Stimulated activated CD8-positive, alpha-beta memory T cell treated with anti-CD3 and anti-CD28 coated beads, Interleukin-4, amount 100 ng/mL, for 24 hours (primary cell): ENCODE results near the gene SOWAHD.
"Not testable (repeated sequence)": the region's sequence is repeated elsewhere in the genome, so short reads cannot be mapped to it uniquely, and the experiment has no call there.

Experiments used
- DNase-seq: peaks from one replicate; pipeline ENCODE4 v3.0.0-alpha.2; 2020; ENCODE audit warnings: low read depth

Gene SOWAHD, protein sequence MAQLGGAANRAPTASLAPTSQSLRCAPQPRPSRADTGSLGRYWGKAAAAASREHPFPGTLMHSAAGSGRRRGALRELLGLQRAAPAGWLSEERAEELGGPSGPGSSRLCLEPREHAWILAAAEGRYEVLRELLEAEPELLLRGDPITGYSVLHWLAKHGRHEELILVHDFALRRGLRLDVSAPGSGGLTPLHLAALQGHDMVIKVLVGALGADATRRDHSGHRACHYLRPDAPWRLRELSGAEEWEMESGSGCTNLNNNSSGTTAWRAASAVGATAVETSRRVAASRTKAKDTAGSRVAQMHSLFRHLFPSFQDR

DNA sequence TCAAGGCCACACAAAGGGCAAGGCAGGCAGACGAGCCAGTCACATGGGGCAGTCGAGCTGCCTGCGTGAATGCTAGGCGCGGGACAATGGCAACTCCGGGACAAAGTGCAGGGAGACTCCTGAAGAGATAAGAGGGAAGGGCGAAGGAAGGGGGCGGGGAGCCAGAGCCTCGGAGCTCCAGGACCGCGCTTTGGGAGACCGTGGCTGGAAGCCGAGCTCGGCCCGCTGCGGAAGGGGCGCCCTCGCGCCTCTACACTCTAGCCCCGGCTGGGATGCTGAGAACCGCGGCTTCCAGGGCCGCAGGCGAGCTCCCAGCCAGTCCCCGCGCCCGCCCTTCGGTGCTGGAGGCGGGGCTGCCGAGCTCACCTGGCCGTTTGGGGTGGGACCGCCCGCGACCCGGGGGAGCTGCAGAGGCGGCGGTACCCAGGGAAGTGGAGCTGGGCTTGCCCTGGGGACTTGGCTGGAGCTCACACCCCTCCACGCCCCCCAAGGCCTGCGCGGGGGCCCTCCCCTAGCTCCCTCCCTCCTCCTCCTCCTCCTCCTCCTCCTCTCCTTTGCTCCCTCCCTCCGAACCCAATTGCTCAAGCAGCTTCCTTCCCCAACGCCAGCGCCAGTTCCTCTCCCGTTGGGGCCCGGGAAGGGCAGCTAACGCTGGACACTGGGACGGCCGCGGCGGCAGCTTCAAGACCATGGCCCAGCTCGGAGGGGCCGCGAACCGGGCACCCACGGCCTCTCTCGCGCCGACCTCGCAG lies at the start of gene SOWAHD:
Gene SOWAHD, plus strand, starts transcription at position 610 of the 752 bp plus-strand sequence. Its CDS starts 80 bp downstream, at position 690.
- DNase-seq, result peak; percentile 4

DNA sequence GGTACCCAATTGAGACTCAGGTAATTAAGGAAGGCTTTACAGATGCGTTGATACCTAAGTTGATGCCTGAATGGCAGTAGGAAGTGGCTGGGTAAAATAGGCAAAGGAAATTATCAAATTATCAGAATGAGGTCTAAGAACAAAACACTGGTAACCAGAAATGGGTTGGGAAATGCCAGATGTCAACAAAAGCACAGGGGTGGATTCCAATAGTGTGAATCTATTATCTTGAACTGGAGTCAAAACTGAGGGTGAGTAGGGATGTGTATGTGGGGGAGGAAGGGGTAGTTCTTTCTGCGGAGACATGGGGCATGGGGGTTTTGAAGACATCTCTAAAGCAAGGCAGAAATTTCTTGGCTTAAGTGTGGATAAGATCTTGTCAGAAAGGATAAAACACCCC lies 49.5 kb upstream of the SOWAHD start:
- no peak for DNase-seq

DNA sequence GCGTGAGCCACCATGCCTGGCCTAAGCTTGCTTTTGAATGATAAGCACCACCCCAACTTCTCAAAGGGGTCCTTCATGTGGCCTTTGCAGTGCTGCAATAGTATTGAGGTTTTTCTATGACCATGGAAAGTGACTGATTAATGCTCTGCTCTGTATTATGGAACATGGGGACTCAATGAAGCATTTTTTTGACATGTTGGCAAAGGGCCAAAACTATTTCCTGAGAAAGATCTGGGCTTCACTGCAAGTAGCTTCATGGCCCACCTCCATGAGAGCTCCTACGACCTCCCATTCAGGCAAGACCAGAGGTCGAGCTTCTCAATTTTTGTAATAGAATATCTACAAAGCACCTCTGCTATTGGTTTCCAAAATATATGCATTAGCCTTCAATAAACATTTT lies 48.8 kb upstream of the SOWAHD start:
- DNase-seq, result no peak

DNA sequence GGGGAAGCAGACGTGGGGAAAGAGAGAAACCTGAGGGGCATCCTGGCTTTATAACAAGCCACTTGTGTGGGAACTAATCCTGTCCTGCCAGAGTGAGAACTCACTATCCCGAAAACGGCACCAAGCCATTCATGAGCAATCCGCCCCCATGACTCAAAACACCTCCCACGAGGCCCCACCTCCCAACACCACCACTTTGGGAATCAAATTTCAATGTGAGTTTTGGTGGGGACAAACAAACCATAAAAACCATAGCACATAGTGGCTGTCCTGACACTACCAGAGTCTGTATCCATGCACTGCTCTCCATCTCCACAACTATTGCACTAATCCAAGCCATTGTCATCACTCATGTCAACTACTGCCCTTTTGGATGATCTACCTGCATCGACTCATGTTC lies 36.9 kb upstream of the SOWAHD start:
- DNase-seq, result no peak

DNA sequence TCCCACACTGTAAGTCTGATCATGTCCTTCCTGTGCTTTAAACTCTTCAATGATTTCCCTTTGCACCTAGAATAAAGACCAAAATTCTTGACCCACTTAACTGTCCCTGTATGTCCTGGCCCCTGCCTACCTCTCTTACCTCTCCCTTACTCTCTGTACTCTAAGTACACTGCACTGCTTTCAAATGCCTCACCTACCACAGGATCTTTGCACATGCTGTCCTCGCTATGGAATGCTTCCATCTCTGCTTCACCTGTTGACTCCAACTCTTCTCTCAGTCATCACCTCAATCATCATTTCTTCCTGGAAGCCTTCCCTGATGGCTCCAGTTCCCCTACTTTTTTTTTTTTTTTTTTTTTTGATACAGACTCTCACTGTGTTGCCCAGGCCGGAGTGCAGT lies 36.5 kb upstream of the SOWAHD start:
- no peak for DNase-seq

DNA sequence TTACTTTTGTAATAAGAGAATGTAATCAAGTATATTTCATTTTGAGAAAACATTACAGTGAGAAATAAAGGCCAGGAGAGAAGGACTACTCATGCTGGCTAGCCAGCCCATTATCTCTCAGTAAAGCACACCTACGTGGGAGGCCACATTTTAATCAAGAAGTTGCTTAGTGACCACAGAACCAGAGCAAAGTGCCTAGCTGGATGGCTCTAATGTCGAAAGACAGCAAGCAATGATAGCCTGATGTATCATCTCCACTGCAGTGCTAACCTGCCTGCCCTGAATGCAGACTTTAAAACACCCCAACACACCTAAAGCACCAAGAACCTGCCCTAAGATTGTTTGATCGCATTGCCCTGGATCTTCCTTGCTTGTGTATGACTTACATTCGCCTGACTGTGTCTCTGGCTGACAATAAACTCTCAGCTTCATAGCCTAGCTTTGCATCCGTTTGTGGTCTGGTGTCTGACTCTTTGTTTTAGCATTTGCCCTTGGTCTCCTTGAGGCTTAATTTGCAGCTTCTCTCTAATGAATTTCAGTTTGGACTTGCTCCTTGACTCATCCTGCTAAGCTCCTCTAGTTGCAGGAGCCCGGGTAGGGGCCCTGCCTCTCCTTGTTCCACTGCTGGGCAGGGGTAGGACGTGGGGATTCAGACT lies 31.4 kb upstream of the SOWAHD start:
- no peak for DNase-seq

DNA sequence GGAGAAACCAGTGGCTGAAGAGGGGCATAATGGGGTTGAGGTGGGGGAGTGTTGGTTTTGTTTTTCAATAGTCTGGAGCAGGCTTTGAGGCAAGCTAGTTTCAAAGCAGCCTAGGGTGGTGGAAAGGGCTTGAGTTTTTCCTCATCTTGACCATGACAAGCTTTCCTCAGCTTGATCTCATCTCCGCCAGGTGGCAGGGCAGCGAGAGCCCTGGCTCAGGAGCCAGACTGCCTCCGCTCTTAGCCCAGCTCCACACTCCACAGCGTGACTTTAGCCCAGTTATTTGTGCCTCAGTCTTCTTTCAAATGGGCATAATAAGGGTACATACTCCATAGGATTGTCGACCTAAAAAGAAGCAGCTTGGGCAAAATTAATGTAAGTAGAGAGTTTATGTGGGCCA lies 29.9 kb upstream of the SOWAHD start:
- no peak for DNase-seq

DNA sequence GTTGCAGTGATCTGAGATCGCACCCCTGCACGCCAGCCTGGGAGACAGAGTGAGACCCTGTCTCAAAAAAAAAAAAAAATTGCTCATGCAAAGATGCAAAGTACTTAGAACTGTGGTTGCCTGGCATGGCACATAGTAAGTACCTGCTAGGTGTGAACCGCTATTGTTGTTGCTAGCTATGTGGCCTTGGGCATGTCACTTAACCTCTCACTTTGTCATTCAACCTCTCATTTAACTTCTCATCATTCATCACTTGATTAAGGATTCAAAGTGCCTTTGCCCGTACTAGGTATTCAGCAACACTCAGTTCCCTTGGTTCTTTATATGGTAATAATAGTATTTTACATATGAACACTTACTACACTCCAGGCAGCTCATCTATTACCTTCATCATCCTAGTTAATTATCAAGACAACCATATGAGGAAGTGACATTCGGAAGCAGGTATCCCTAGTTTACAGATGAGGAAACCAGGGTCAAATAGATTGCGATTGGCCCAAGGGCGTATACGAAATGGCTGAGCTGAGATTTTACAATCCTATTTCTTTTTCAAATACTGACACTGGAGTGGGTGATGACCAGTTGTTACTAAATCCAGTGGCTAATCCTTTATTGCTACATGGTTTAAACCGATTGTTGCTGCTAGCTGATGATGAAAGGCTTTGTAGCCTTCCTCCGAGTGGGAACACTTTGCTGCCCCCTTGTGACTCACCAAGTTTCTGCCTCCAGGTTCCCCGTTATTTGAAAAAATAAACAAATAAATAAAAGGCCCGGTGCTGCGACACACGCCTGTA lies 28.8 kb upstream of the SOWAHD start:
- DNase-seq, result peak; percentile 33

DNA sequence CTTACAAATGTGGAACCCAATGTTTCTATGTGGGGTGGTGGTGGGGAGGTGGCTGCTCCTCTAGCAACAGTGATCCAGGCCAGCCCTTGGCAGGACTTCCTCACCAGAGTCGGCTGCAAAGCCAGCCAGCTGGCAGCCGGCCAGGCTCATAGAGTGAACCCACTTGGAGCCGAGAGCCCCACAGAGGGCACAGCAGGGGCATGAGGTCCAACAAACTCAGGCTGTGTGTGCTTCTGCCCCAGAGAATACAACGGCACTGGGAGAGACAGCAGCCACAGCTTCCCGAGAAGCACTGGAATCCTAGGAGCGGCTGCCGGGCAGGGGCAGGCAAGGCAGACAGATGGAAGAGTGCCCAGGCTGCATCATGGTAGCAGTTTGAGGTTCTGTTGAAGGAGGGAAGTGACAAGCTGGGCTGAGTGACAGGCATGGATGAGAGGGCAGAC lies 23.5 kb upstream of the SOWAHD start:
- DNase-seq, result no peak

DNA sequence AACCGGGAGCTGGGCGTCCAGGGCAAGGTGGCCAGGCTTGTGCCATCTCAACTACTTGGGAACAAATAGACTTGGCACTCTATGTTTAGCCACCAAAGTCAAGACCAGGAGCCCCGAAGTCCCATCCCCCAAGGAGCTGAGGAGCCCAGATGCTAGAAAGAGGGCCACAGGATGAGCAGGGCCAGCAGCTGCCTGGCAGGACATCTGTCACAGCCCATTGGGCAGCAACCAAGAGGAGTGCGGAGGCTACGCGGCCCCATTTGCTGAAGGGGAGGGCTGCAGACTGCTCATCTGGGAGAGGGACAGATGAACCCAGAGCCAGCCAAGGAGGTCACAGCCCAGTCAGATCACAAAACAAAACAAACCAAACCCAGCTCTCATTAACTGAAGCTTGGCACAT lies 22.9 kb upstream of the SOWAHD start:
- DNase-seq, result no peak

DNA sequence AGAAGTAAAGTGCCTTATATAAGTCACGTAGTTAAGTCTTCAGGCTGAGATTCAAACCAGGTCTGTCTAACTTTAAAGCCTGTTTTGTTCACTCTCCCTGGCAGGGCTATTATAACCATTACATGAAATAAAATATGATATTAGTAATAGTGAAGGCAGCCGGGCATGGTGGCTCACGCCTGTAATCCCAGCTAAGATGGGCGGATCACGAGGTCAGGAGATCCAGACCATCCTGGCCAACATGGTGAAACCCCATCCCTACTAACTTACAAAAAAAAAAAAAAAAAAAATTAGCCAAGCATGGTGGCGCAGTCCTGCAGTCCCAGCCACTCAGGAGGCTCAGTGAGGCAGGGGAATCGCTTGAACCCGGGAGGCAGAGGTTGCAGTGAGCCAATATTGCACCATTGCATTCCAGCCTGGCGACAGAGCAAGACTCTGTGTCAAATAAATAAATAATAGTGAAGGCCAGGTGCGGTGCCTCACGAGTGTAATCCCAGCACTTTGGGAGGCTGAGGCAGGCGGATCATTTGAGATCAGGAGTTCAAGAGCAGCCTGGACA lies 22.1 kb upstream of the SOWAHD start:
- no peak for DNase-seq

DNA sequence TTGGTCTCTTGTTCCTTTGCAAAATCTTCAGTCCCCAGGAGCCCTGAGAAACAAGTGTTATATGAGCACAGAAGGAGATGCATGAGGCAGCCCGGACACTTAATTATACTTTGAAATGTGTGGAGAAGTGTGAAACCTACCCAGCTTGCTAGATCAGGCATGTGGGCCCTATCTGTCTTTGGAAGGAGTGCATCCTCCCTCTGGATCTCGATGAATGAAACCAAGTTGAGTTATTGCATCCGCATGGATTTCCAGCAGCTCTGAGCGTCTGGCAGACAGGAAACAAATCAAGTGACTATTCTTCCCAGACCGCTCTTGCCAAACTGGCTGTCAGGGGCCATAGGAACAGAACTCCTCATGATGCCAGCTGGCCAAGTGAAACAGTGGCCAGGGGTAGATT lies 19.6 kb upstream of the SOWAHD start:
- no peak for DNase-seq

DNA sequence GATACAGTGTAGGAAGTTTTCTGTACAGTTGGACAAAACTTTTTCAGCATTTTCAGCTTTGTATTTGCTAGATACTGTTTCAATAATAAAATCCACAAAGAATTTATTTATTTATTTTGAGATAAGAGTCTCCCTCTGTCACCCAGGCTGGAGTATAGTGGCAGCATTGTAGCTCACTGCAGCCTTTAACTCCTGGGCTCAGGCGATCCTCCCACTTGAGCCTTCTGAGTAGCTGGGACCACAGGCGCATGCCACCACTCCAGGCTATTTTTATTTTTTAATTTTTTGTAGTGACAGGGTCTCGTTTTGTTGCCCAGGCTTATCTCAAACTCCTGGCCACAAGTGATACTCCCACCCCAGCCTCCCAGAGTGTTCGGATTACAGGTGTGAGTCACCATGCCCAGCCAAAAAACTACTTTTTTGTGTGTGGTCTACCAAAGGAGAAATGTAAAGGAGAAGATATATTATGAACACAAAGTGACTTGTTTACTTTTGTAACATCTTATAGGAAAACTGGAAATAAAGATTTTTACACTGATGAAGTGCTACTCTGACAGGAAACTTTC lies 13.0 kb upstream of the SOWAHD start:
- DNase-seq, result no peak

DNA sequence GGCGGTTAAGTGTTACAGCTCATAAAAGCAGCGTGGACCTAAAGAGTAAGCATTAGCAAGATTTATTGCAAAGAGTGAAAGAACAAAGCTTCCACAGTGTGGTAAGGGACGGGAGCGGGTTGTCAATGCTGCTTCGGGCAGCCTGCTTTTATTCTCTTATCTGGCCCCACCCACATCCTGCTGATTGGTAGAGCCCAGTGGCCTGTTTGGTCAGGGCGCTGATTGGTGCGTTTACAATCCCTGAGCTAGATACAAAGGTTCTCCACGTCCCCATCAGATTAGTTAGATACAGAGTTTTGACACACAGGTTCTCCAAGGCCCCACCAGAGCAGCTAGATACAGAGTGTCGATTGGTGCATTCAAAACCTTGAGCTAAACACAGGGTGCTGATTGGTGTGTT lies 8.3 kb upstream of the SOWAHD start:
- not testable (repeated sequence) for DNase-seq

DNA sequence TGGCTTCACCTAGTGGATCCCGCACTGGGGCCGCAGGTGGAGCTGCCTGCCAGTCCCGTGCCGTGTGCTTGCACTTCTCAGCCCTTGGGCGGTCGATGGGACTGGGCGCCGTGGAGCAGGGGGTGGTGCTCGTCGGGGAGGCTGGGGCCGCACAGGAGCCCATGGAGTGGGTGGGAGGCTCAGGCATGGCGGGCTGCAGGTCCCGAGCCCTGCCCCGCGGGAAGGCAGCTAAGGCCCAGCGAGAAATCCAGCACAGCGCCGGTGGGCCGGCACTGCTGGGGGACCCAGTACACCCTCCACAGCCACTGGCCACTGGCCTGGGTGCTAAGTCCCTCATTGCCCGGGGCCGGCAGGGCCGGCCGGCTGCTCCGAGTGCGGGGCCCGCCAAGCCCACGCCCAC lies 7.6 kb upstream of the SOWAHD start:
- DNase-seq, result not testable (repeated sequence)

DNA sequence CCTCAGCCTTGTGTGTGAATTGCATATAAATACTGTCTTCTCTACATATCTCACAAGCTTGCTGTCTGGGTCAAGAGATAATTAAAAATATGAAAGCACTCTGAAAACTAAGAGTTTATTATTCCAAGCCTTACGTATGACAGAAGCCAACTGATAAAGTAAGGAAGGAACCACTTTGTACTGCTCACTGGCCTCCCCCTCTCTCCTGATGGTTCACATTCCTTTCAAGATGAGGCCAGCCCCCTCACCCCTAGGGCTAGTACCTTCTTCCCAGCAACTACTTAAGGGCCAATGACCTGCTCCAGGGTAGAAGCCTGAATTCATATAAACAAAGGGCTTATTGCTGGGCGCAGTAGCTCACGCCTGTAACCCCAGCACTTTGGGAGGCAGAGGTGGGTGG lies 5.4 kb upstream of the SOWAHD start:
- no peak for DNase-seq

DNA sequence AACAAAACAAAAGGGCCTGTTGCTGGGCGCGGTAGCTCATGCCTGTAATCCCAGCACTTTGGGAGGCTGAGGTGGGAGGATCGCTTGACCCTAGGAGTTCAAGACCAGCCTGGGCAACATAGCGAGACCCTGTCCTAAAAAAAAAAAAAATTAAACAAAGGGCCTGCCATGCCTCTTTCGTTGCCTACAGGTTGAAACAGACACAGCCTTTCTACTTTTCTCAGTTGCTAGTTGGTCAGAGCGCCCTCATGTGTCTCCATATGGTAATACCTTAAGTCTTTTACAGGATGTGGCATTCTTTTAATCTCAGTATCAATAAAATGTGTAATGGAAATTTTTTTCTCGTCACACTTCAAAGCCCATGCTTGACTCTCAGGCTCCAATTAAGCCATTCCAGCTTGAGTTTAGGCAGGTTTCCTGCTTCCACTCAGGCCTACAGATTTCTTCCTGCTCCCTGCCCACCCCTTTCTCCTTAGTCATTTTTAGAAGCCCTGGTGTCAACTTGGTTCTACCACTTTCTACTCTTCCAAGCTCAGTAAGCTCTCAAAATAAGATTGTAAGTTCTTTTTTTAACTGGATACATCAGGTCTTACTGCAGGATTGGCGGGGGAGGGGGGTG lies 4.6 kb upstream of the SOWAHD start:
- DNase-seq, result no peak

DNA sequence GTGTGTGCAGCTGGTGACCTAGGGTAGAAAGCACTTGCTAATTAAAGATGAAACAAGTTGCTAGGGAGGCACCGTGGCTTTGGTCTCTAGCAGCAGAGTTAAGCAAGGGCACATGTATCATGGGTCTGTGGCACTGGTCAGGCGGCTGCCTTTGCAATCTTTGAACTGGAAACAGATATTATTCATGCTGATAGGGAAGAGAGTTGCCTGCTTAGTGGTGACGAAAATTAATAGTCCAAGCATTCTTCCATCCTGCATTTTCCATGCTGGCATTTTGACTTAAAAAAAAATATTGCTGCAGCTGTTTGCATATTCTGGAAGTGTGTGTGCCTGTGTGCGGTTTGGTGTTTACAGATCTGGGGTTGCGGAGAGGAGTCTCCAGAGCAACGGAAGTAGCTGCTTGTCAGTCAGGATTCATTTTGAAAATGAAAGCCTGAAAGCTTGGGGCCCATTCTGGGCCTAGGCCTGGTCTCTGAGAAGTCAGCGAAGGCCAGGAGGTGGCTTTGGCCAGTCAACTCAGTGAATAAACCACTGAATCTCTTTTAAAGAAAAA lies 2.3 kb upstream of the SOWAHD start:
- DNase-seq, result peak; percentile 21

DNA sequence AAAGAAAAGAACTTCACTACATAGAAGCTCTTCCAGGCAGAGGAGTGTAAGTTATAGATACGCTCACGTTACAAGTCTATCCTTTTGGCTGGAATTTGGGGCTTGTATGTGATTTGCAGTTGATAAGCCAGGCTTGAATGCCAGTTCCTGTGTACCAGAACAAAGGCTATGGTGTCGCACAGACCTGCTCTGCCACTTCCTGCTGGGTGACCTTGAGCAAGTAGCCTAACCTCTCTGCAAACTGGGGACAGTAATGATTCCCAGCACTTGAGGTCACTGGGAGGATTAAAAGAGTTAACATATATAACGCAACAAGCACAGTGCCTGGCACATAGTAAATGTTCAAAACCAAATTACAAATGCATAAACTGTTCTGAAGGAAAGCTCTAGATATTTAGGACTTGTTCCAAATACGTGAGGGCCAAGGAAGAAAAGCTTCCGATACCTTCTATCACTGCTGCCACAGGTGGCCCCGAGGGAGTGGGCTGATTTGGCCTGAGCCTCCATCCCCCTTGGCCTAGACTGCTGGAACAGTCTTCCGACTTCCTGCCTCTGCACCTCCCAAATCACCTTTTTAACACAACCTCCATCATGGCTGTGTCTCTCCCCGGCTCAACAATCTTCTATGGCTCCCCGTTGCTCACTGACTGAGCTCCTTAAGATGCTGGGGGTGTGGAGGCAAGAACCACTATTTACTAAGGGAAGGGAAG lies 1.3 kb upstream of the SOWAHD start:
- DNase-seq, result no peak

DNA sequence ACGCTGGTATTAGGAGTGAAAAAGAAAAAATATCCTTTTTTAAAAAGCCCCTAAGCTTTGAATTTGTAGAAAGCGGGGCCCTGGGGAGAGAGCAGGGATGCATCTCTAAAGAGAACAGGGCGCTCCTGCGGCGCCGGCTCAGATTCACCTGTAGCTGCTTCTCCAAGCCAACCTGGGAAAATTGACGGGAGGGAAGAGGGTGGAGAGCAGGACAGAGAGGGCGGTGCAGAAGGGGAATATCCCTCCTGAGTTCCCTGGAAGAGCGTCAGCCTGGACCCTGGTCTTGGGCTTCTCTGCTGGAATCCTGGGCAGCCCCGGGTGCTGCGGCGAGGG lies 776 bp upstream of the SOWAHD start:
- no peak for DNase-seq
